GM12801 (cell line): Measurements from ENCODE around the gene LDLRAP1.

ENCODE experiments used
- TF ChIP-seq, protein P1 (sequence below): IDR thresholded peaks from one replicate; pipeline ENCODE4 v1.5.1; 2011; ENCODE audit warnings: control low read depth; ENCODE audit not compliant: insufficient read length; ENCODE audit errors: extremely low read depth

LDLRAP1 gene

DNA sequence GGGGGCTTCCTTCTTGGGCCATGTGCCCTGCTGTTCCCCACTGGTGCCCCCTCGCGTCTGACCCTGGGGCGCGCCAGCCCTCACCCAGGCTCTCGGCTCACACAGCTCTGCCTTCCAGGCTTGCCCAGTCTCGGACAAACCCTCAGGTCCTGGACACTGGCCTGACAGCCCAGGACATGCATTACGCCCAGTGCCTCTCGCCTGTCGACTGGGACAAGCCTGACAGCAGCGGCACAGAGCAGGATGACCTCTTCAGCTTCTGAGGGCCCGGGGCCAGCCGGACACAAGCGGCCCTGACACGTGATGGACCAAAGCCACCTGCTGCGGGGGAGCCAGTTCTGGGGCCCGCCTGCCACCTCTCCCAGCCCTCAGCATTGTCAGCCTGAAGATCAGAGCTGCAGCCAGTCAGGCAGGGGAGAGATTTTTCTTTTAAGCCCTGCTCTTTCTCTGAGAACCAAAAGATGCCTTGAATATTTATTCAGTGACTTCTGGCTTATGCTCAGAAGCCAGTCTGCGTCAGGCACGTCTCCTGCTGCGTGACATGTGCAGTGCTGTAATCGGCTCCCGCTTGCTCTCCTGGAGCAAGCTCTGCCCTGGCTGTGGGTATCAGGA is 23.4 kb downstream of the LDLRAP1 start:
- TF ChIP-seq, protein P1, sequence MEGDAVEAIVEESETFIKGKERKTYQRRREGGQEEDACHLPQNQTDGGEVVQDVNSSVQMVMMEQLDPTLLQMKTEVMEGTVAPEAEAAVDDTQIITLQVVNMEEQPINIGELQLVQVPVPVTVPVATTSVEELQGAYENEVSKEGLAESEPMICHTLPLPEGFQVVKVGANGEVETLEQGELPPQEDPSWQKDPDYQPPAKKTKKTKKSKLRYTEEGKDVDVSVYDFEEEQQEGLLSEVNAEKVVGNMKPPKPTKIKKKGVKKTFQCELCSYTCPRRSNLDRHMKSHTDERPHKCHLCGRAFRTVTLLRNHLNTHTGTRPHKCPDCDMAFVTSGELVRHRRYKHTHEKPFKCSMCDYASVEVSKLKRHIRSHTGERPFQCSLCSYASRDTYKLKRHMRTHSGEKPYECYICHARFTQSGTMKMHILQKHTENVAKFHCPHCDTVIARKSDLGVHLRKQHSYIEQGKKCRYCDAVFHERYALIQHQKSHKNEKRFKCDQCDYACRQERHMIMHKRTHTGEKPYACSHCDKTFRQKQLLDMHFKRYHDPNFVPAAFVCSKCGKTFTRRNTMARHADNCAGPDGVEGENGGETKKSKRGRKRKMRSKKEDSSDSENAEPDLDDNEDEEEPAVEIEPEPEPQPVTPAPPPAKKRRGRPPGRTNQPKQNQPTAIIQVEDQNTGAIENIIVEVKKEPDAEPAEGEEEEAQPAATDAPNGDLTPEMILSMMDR: no peak

DNA sequence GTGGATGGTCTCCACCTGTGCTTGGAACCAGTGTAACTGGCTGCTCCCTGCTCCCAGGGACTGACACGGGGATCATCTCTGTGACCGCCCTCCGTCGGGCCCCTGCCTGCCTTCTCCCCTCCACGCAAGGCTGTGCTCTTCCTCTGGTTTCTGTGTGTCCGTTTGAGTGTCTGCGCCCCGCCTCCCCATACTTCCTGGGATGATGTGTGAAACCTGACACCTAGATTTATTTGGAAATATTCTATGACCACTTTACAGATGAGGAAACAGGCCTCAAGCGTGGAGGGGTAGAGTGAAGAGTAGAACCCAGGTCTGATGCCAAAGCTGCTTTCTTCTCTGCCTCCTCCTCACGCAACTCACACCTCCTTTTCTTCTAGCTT is 24.3 kb downstream of the LDLRAP1 start:
- TF ChIP-seq, protein P1: no peak

DNA sequence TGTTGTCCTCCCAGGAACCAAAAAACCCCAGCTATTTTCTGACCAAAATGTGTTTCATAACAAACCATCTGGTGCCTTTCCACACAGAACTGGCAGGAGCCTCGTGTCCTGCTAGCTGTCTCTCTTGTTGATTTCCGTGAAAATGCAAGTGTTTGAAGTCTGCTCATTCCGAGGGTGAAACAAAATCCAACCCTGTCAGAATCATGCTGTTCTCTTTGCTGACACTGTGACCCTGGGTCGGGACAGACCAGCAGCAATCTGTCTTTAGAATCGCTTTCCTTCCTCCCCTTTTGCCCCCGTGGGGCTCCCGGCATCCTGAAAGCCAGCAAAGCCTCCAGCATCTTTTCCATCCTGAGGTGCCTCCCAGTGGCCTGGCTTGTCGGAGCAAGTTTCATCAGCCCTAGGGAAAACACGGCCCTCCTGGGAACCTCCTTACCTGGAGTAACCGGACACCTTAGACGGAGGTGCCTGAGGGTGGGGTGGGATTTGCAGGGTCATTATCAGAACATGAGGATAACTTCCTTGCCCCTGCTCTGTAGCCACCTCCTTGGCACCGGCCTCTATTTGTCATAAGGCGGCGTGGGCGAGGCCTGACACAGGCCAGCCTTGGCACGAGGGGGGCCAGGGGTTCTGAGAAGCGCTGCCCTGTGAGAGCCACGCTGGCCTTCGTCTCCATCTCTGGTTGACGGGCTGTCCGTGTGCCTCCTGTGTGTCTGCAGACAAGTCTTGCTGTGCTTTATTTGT is 24.9 kb downstream of the LDLRAP1 start:
- TF ChIP-seq, protein P1: no peak

DNA sequence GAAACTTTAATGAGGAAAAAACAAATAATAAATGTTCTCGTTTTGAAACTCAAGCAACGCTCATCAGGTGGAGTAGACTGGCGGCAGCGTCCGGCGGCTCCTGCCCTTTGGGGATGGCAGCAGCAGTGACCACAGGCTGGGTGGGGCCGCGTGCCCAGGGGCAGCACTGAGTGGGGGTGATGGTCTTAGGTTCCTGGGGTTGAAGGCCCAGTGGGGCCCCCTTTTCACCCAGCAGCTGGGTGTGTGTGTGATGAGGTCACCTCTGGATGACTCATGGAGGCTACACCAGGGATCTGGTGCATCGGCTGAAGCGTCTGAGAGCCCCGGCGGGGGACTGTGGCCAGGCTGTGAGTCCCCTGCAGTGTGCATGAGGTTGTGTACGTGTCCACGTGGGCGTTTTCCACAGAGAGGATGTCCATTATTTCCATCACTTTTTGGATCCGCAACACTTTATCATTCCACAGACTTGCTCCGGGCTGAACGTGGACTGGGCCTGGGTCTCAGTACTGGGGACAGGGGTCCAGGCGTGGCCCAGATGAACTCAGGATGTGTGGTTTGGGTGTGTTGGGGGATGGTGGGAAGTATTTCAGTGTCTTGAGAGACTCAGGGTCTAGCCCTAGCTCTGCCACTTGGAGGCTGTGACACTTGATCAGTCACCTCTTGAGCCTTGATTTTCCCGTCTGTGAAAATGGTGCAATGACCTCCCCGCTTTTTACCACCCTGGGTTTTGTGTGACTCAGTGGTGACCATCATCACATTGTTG is 25.6 kb downstream of the LDLRAP1 start:
- TF ChIP-seq, protein P1: no peak

DNA sequence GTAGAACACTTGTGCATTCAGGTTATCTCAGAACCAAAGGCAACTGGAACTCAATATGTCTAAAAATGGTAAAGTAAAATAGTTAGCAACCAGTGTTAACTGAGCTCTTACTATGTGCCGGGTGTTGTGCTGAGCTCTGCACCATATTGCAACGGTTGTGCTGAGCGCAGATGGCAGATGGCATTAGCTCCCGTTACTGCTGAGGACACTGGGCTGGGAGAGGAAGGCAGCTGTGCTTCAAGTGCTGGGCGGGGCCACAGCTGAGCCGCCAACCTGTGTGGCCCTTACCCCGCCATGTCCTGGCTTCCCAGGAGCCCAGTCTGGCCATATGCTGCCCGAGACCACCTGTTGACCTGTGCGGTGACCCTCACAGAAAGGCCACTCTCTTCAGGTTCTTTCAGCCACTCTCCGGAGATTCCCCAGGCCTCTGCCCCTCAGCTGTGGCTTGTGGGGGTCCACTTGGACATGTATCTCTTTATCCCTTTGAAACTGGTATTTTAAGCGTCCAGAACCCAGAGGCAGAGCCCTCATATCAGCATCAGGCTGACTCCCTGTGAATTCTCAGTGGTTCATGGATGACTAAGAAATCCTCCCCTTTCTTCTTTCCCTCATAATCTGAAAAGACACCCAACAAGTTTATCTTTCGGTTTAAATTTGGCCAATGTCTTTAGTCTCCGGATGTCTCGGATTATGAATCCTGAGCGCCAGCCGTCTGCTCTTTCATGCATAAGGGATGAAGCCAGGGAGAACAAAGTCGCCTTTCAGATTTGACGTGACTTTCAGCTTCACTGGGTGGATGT is 26.4 kb downstream of the LDLRAP1 start:
- TF ChIP-seq, protein P1: no peak

DNA sequence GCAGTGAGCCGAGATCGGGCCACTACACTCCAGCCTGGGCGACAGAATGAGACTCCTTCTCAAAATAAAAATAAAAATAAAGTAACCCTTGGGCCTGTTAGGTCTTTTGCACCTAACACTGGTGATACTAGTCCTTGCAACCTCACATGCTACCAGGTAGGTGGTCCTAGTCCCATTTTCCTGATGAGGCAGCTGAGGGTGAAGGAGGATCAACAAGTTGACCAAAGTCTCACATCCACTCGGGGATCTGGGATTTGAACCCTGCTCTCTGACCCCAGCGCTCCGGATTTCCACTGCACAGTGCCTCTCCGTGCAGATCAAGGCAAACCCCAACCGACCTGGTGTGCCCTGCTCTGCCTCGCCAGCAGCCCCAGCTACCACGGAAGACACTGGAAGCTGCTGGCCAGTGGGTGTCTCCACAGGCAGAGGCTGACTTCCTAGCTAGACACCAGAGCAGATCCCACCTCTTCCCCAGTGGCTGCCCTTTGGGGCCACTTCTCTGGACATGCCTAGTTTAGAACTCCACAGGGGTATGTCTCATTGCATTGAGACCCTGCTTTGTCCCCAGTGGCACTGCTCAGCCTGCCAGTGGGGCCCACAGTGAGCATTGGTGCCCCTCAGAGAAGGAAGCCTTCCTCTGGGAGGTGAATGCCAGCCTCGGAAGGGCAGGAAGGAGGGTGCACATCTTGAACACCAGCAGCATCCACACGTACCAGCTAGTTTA is 27.6 kb downstream of the LDLRAP1 start:
- TF ChIP-seq, protein P1: no peak

DNA sequence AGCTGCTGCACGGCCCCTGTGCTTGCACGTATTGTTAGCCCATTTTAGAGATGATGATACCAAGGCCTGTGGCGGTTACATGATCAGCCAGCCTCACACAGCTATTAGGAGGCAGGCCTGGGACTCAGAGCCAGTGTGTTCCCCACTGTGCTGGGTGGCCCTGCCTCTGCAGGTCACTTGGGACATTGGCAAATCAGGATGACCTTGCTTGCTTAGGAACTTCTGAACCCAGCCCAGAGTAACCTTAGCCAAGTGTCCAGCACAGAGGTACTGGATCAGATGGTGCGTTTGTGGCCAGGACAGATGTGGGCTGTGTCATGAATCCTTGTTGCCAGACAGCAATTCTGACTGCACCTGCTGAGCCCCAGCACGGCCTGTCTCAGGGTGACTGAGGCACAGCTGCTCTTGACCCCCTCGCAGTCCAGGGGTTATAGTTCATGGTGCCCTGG is 28.1 kb downstream of the LDLRAP1 start:
- TF ChIP-seq, protein P1: no peak
